GM12875 (cell line): ENCODE results near the gene CHAT.

ENCODE experiments used
- H3K4me3 ChIP-seq: one replicate; pipeline ENCODE4 v1.5.1; 2011; ENCODE audit warnings: low read depth, low read length, control low read depth
- CTCF ChIP-seq: IDR thresholded peaks from 2 replicates; pipeline ENCODE4 v1.5.1; 2011; ENCODE audit warnings: low read depth, mild to moderate bottlenecking, control low read depth, inconsistent platforms, low read length, moderate library complexity, borderline replicate concordance; ENCODE audit not compliant: insufficient read depth

Gene CHAT

GRCh38 chr10:49611816-49612512, 1.9 kb upstream of the CHAT start:
- TF ChIP-seq CTCF = no peak
- H3K4me3 ChIP-seq = no peak overlapping the region

GRCh38 chr10:49612513-49613164, 1.2 kb upstream of the CHAT start:
- TF ChIP-seq CTCF = no peak
- H3K4me3 ChIP-seq = no peak overlapping the region

GRCh38 chr10:49613165-49613881, 514 bp upstream of the CHAT start:
- H3K4me3 ChIP-seq = no peak overlapping the region
- TF ChIP-seq CTCF = no peak

GRCh38 chr10:49614242-49615198, 683 bp downstream of the CHAT start:
- no peak overlapping the region for H3K4me3 ChIP-seq
- TF ChIP-seq CTCF = no peak

- TF ChIP-seq CTCF = no peak
- no peak overlapping the region for H3K4me3 ChIP-seq
Measured at GRCh38 chr10:49615213-49615612, 1.4 kb downstream of the CHAT start.

- H3K4me3 ChIP-seq = no peak overlapping the region
- no peak for TF ChIP-seq CTCF
Measured at GRCh38 chr10:49615721-49616120, 1.9 kb downstream of the CHAT start.
